Cortex of kidney (tissue), 1 donor: ENCODE measurements around the gene KIRREL3.
"Not testable (repeated sequence)": the region's sequence is repeated elsewhere in the genome, so short reads cannot be mapped to it uniquely, and the experiment has no call there.

Experiments
- DNase-seq: peaks from one replicate; lab custom pipeline; 2025; lab: John Stamatoyannopoulos, UW

Gene KIRREL3

DNA sequence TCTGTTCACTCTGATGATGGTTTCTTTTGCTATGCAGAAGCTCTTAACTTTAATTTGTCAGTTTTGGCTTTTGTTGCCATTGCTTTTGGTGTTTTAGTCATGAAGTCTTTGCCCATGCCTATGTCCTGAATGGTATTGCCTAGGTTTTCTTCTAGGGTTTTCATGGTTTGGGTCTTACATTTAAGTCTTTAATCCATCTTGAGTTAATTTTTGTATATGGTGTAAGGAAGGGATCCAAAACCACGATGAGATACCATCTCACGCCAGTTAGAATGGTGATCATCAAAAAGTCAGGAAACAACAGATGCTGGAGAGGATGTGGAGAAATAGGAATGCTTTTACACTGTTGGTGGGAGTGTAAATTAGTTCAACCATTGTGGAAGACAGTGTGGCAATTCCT, 48.0 kb downstream of the KIRREL3 start:
- not testable (repeated sequence) for DNase-seq

DNA sequence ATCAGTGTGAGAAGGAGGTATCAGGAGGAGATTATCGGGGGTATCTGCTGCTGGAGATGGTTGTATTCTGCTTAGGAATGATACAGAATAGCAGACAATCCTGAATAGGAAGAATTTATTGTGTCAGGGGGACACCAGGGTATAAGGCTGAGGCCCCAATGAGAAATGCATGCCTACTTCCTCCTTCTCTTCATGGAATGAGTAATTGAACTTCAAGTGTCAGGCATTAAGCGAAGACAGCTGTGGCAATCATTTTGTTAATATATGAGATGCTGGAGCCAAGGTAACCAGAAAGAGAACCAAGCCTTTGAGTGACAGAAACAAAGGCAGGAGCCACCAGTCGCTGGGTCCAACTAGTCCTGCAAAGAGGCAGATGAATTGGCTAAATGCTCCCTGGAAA, 49.1 kb downstream of the KIRREL3 start:
- no peak for DNase-seq

DNA sequence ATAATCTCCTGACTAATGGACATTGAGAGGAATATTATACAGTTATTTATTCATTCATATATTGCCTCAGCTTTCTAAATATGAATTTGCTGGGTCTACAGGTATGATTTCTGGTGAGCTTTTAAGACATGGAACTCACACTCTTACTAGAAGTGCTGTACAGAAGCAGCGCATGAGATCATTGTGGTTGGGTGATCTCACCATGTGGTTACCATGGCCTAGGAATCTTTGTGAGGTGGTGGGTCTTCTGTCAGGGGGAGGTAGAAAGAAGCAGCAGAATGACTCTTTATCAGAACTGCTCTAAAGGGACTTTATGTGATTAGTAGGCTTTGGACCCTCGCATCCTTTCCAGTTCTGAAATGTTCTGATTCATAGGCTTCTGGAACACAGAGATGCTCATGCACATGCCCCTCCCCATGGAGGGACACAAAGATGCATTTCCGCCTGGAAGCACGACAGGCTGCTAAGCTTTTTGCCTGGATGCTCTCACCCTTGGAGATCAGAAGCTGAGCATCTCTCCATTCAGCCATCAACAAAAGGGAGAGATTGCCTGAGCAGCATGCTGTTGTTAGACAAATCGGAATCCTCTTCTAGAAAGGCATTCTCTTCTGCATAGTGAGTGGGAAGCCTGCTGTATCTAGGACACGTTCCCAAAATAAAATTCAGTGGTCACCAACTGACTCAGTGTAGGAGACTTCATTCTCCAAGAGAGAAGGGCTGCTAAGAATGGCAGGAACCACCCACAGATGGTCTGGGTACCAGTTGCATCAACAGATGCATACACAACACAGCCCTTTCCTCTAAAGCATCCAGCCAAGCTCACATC, 51.3 kb downstream of the KIRREL3 start:
- no peak for DNase-seq

DNA sequence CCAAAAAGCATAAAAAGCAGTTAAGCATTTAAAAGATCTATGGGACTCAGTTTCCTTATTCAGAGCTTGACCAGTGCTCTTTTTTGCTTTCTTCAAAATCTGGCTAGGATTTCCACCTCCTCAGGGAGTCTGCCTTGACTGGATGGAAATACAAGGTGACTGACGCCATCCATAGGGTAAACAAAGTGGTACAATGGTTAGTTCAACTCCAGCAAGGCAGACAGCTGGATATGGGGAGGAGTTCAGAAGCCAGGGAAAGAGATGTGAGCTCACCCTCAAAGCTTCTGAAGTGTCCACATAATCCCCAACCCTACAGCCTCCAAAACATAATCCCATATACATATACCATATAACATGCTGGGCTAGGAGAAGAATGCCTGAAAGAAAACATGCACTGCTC, 52.0 kb downstream of the KIRREL3 start:
- DNase-seq: no peak

DNA sequence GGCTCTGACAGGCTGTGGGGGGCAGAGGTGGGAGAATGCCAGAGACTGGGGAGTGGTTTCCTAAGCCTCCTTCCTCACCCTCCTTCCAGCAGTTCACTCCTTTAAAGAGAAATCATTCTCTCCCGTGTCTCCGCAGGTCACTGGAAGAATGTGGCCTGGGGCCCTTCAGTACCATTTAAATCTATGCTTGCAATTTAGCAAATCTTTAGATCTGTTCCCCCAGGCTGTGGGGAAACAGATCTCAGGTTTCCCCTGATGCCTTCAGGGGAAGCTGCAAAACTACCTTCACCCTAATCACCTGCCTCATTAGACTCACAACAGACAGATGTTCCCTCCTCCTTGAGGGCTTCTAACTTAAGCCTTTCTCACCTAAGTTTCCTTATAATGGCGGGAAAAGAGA, 55.3 kb downstream of the KIRREL3 start:
- no peak for DNase-seq

DNA sequence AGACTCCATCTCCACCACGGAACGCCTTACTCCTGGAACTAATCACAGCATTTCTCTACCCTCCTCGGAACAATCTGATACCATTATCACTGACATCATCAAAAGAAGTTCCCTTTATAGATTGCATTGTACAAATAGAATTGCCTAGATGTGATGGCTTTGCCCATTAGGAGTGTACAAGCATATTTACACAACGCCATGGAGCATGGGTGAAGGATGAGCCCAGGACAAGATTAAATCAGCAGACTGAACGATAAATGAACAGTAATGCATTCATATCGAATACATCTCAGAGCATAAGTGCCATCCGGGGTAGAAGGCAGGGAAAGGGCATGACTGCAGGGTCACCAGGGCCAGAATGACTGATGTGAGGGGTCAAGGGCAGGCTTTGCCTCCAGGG, 57.3 kb downstream of the KIRREL3 start:
- DNase-seq: no peak

DNA sequence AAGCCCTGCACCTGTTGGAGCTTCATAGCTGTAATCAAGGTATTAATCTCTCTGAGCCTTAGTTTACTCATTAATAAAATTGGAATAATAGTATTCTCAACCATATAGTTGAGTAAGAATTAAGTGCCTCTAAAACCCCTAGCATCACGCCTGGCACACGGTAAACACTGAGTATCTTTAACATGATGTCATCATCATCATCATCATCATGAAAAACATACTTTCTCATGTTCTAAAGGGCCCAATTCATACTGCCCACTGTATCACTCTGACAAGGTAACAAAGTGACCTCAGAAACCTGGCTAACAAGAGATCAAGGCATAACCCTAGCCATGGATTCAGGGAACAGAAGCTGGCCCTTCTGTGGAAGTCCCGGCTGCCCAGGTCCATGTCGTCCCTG, 58.4 kb downstream of the KIRREL3 start:
- no peak for DNase-seq

DNA sequence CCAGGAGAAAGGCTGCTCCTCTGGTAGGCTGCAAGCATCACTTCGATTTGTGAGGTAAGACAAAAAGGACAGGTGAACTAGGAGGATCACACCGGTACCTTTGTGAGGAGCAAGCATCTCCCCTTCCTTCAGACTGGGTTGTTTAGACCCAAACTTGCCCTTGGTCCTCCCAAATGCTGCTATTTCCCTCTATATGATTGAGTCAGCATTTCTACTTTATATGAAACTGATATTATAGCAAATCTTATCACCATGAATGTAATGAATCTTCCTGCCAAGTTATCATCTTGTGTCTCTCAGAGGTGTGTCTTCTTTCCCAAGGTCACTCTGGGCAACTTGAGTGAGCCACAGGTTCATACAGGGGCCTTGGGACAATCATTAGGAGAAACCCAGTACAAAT, 61.0 kb downstream of the KIRREL3 start:
- no peak for DNase-seq

DNA sequence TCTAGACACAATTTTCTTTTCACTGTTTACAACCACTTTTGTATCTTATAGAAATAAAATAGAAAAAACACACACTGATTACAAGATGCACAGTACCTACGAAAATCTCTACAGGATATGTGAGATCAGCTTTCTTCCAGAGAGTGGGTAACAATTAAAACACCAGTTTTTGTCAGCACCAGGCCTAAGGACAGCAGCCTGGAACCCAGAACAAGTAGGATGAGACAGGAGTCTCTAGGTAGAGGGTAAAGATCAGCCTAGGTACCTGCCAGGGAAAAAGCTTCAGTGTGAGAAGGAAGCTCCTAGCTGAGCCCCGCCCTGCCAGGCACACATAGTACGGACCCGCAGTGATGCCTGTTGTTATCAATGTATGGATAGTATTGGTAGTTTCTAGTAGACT, 61.9 kb downstream of the KIRREL3 start:
- DNase-seq: no peak

DNA sequence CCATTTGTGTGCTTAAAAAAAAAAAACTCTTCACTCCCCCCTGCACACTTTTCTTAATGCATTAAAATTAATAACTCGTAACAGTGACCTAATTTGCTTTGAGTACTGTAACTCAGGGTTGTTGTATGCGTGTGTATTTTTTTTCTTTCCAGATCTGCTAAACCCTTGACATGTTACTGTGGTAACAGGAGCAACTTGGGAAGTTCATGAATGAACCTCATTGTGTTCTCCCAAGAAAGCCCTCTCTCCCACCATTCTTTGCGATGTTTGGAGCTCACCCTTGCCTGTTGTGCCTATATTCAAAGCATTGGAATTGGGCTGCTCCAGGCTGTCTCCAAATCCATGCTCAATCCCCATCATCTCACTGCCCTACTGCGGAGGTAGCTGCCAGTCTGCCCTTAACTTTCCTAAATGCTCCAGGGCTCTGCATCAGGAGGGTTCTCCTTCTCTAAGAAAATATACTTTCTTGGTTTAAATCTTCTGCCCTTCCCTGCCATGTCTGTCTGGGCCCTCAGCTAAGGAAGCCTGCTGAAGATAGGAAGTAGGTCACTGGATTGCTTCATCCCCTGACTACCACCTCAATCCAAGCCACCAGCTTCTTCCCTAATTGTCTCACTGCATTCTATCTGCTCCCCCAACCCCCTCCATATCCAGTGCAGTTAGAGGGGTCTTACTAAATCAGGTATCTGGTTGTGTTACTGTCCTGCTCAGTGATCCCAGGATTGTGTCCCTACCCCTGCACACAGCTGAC, 70.3 kb downstream of the KIRREL3 start:
- no peak for DNase-seq

DNA sequence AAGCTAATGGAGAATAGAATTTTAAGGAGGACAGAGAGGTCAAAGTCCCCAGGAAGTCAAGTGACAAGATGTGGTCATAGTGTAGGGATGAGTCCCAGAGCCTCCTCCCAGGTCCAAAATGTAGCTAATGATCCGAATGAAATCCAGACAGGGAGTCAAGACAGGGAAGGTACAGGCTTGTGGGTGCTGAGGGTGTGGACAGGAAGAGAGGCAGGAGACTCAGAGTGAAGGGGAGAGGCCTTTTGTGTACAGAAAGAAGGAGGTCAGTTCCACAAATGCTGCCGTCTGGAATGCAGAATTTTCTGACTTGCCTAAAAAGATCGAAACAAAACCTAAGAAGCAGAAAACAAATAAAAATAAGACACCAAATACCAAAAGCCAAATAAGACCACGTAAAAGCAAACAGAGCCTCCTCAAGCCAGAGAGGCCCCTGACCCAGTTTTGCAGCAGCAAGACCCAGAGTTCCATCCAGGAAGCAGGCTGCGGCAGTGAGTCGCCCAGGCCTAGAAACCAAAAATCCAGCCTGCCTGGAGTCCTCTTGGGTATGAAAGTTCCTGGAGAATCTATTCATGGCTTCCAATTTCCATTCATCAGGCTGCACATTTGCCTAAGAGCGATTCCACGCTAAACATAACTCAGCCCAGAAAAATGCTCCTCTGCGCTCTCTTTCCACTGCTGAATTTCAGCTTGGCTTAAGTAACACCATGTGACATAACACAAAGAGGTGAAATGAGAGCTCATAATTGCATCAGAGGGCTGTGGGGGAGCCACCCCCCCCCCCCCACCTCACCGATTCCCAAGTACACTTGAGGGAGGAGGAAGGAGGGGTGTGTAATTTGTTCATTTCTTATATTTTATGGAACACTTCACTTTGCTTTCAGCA, 71.2 kb downstream of the KIRREL3 start:
- no peak for DNase-seq

DNA sequence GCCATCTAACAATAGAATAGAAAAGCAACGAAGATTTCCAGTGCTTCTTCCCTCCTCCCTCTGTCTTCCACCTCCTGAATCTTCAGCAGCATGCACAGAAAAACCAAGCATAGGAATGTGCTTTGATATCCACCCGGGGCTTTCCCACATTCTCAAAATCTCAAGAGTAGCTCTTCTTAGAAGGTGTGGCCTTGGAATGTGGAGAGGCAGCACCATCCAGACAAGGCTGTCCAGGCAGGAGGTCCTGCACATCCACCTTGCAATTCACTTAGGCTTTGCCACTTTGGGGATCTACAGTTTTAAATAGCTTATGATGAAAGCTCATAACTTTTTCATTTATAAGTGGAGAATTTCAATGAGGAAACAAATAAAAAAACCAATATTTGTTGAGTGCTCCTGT, 72.9 kb downstream of the KIRREL3 start:
- no peak for DNase-seq

DNA sequence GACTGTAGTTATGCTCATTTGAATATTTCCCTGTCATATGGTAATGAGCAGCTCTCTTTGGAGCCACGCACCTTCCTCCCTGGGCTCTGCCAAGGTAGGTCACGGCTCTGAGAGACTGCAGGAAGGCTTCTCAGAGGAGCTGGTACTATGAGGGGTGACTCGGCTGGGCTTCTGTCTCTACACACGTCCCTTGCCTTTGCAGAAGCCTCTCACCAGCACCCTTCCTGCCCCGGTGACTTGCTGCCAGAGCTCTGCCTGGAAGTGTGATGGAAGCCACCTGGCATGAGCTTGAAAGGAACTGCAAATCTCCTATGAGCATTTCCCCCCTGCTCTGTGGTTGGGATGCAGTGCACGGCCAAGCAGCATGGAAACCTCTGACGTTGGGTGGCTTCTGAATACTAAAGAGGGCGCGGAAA, 74.2 kb downstream of the KIRREL3 start:
- DNase-seq: no peak

DNA sequence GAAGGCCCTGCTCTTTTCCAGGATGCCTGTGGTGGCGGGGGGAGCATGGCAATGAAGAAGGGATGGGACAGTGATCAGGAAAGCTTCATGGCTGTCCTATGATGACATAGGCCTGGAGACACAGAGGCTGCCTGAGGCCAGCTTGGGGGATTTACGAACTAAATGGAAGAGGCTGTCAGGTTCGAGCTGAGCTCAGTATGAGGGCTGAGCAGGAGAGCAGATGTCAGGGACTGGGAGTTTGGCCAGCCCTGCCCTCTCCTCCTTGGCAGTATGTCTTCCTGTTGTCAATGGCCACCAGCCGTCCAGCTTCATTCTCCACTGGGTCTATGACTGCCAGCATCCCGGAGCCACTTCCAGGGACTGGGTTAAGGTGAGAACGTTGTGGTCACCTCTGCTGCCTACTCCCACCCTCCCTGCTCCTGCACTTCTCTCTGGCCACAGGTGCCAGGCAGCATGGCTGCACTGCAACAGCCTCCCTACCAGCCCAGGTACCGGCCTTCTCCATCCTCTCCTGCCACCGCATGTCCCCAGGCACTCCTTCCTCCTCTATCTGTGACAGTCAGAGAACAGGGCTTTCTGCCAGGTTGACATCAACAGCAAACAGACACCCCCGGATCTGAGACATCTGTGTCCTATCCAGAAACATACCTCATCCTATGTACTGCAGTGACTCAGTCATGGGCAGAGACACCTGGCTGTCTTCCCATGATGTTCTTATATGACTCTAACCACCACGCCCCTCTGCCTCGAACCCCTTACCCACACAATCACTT, 75.1 kb downstream of the KIRREL3 start:
- DNase-seq: no peak

DNA sequence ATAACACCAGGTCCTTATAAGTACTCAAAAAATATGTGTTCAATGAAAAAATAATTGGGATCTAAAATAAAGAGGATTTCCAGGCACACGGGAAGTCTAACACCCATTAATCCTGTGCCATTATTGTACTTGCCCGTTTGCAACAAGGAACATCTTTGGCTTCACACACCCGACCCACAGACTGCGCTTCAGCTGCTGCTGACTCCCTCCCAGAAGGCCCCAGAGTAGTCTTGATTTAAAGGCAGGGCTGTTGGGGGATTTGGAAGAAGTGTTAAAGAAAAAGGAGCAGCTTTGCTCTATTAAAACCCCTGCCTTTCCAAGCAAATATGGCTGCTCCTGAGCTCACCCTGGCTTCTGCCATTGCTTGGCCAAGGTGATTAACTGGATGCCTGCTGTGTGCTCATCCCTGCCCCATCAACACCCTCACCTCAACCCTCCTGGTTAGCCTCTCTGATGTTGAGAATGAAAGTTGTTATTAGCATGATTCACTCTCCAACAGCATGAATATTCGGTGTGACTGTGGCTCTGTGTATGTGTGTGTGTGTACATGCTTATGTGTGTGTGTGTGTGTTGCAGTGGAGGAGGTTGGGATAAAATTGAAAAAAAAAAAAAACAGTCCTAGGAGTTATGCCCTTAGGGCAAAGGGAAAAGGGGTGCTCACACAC, 76.1 kb downstream of the KIRREL3 start:
- no peak for DNase-seq

DNA sequence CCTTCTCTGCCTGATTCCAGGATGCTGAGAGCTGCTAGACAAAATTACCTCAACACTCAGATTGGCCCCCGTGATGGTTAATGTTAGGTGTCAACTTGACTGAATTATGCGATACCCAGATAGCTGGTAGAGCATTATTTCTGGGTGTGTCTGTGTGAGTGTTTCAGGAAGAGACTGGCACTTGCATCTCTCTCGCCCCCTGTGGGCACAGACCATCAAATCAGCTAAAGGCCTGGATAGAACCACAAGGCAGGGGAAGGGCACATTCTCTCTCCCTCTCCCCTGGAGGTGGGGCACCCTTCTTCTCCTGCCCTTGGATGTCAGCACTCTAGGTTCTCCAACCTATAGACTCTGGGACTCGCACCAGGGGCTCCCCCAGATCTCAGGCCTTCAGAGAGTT, 79.7 kb downstream of the KIRREL3 start:
- DNase-seq: no peak

DNA sequence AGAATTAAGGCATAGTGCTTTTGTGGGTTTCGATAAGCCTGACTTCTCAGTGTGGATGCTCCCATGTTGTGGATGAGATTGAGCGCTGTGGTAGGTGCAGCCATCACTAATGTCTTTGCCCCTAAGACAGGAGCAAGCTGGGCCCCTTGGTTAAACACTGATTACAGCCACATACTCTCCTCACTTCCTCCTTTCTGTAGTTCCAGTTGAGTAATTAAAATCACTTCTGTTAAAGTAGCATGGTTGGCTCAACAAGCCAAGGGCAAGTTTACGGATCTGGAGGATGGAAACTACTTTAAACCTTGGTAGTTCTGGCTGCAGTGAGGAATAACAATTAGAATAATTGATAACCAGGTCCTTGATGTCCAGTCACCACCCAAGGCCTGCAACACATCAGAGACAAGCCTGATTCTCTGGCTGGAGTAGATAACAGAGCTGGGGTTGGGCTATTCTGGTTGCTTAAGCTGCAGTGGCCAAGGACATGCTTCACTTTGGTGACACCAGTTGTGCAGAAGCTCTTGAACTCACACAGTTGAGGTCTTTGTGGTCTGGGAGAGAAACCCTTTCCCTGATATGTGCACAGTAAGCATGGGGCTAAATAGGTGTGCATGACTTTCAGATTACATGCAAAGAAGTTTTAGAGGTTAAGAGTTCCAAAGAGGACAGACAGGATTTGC, 81.3 kb downstream of the KIRREL3 start:
- no peak for DNase-seq

DNA sequence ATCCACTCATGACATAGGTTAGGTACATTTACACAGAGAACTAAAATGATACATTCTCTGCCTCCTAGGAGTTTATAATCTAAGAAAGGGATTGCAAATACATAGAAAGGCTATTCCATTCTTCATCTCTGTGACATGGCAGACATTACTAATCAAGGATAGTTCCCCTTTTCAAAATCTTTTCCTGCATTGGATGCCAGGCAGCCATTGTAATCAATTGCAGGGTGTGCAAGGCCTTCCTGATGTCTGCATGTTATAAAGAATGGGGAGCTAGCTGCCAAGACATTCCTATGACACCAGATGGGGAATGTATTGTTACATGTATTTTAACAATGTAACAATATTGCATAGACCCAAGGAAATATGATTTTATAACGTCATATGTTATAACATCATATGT, 82.0 kb downstream of the KIRREL3 start:
- no peak for DNase-seq

DNA sequence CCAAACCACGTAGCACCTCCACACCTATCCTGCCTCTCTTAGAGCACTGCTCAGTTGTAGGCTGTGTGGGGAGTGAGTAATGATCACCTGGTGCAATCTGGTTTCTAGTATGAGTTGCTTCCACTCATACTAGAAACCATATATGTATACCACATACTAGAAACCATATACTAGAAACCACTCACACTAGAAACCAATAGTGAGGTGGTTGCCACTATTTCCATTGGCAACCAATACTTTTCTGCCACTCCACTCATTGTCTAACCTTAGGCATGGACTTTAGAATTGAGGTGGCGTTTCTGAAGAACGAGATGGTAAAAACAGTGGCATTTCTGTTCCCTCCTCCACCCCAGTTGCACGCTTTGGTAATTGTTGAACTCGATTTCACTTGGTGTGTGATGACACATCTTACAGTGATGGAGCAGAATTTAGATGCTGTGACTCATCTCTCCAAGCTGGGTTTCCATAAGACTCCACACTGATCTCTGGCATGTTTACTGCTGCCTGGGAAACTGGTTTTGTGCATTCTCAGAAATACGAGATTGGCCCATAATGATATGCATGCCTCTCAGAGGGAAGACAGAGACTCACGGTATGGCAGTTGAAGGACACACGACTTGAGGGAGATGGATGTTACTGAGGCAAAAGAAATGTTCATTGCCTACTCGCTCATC, 82.9 kb downstream of the KIRREL3 start:
- no peak for DNase-seq

DNA sequence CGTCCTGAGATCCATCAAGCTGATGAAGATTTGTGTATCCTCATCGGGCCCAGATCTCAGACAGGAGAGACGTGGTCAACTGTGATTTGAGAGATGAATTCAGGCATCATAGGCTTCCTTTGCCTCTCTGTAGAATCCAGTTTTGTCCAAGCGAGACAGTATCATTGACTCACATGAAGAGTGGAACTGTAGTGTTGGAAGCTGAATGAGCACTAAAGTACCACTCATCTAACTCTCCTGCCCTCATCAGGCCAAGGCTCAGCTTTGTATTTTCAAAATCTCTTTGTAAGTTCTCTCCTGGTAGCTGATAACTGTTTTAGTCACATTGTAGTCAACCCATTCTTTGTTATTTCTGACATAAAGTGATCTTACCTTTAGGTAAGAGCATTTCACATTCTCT, 85.1 kb downstream of the KIRREL3 start:
- DNase-seq: no peak
